K562 (cell line): ENCODE data around the gene CTDSP2.

Experiments
- CHD2 ChIP-seq: IDR thresholded peaks from 2 replicates; pipeline ENCODE4 v1.6.1; 2011; ENCODE audit warnings: low read depth, low read length
- CTCF ChIP-seq, 3 experiments: IDR thresholded peaks in 2 of 3; conservative IDR thresholded peaks in 1 of 3; 2 replicates each; pipeline ENCODE4 v1.5.1; 2011 to 2012; ENCODE audit warnings: low read length in 3 of 3, mild to moderate bottlenecking in 3 of 3, control low read depth in 2 of 3, improper control_type of control experiment in 1 of 3, inconsistent platforms in 1 of 3, low read depth in 1 of 3, mixed read lengths in 1 of 3, moderate library complexity in 1 of 3; ENCODE audit not compliant: insufficient read depth in 2 of 3
- FOXM1 ChIP-seq, 2 experiments: fragments of 450-650 bp in 1 of 2; sonication (generic) in 1 of 2; formaldehyde crosslinking in 1 of 2; IDR thresholded peaks; 2 replicates each; pipeline versions ENCODE4 v1.6.1 to v1.9.0; 2017 to 2022; ENCODE audit warnings: low read depth in 2 of 2, mild to moderate bottlenecking in 2 of 2, missing genetic modification reagents in 1 of 2, moderate library complexity in 1 of 2
- MAFK ChIP-seq: IDR thresholded peaks from 2 replicates; pipeline ENCODE4 v1.6.1; 2011; ENCODE audit warnings: low read length, improper control_type of control experiment
- POLR2AphosphoS5 ChIP-seq: IDR thresholded peaks from 2 replicates; pipeline ENCODE4 v1.6.1; 2011; ENCODE audit warnings: mild to moderate bottlenecking, low read depth, low read length, moderate library complexity; ENCODE audit not compliant: control insufficient read depth, insufficient read depth
- RAD51 ChIP-seq: fragments of 450-650 bp; IDR thresholded peaks from 2 replicates; pipeline ENCODE4 v1.7.1; 2016; ENCODE audit warnings: low read depth, mild to moderate bottlenecking, borderline replicate concordance
- REST ChIP-seq, 2 experiments: fragments of 450-650 bp; formaldehyde crosslinking in 1 of 2; IDR thresholded peaks; 2 replicates each; pipeline versions ENCODE4 v1.4.0 to v1.6.1; 2014 to 2020; ENCODE audit warnings: mild to moderate bottlenecking in 2 of 2, borderline replicate concordance in 1 of 2, low read depth in 1 of 2
- ZNF239 ChIP-seq: fragments of 250-450 bp; sonication (Bioruptor Pico); IDR thresholded peaks from 2 replicates; pipeline ENCODE4 v1.4.0; 2020; ENCODE audit warnings: mild to moderate bottlenecking
- TF ChIP-seq, protein P1 (sequence below): sonication (generic); formaldehyde crosslinking; IDR thresholded peaks from 2 replicates; pipeline ENCODE4 v1.8.1; 2022; ENCODE audit warnings: missing genetic modification reagents

- no peak for TF ChIP-seq CTCF (IDR thresholded peaks at IDR 0.05 in 2 of 3, conservative IDR thresholded peaks at IDR 0.05 in 1 of 3; ENCODE audit: insufficient read depth in 2 of 3, low read depth in 1 of 3, low read length in 3 of 3)
- TF ChIP-seq MAFK, result no peak
- no peak for TF ChIP-seq FOXM1 (IDR thresholded peaks at IDR 0.05; ENCODE audit: low read depth)
- no peak for TF ChIP-seq FOXM1 (CRISPR knock-in tag; IDR thresholded peaks at IDR 0.05; ENCODE audit: low read depth)
- TF ChIP-seq POLR2AphosphoS5, result no peak
- TF ChIP-seq RAD51, result no peak
- TF ChIP-seq, protein P1, sequence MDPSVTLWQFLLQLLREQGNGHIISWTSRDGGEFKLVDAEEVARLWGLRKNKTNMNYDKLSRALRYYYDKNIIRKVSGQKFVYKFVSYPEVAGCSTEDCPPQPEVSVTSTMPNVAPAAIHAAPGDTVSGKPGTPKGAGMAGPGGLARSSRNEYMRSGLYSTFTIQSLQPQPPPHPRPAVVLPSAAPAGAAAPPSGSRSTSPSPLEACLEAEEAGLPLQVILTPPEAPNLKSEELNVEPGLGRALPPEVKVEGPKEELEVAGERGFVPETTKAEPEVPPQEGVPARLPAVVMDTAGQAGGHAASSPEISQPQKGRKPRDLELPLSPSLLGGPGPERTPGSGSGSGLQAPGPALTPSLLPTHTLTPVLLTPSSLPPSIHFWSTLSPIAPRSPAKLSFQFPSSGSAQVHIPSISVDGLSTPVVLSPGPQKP (CRISPR knock-in tag), result no peak
- TF ChIP-seq ZNF239 (CRISPR knock-in tag), result no peak
- no peak for TF ChIP-seq CHD2
- TF ChIP-seq REST (IDR thresholded peaks at IDR 0.05; ENCODE audit: borderline replicate concordance), result no peak
- TF ChIP-seq REST (CRISPR knock-in tag; IDR thresholded peaks at IDR 0.05; ENCODE audit: low read depth), result no peak
Measured at GRCh38 chr12:57887631-57888408, 41.3 kb upstream of the CTDSP2 start.
